HEK293 (cell line): Measurements from ENCODE around the gene TMEM187.

Experiments
- GFI1B ChIP-seq: fragments of 450-650 bp; formaldehyde crosslinking; IDR thresholded peaks from 2 replicates; pipeline ENCODE4 v1.5.1; 2016; ENCODE audit warnings: missing biosample characterization, missing genetic modification characterization
- HOXD13 ChIP-seq: sonication (generic); formaldehyde crosslinking; IDR thresholded peaks from 2 replicates; pipeline ENCODE4 v1.8.0; 2022; ENCODE audit warnings: missing genetic modification reagents, borderline replicate concordance
- KLF17 ChIP-seq: fragments of 450-650 bp; formaldehyde crosslinking; IDR thresholded peaks from 2 replicates; pipeline ENCODE4 v1.5.1; 2016; ENCODE audit warnings: missing biosample characterization, missing genetic modification characterization
- TSHZ1 ChIP-seq: fragments of 450-650 bp; formaldehyde crosslinking; IDR thresholded peaks from 2 replicates; pipeline ENCODE4 v1.5.1; 2016; ENCODE audit warnings: missing biosample characterization, missing genetic modification characterization, borderline replicate concordance
- ZBTB48 ChIP-seq: fragments of 450-650 bp; formaldehyde crosslinking; IDR thresholded peaks from 2 replicates; pipeline ENCODE4 v1.5.1; 2016; ENCODE audit warnings: missing biosample characterization, missing genetic modification characterization
- ZNF132 ChIP-seq: fragments of 450-650 bp; formaldehyde crosslinking; IDR thresholded peaks from 2 replicates; pipeline ENCODE4 v1.5.1; 2017; ENCODE audit warnings: missing biosample characterization, missing genetic modification characterization, borderline replicate concordance
- ZNF148 ChIP-seq: fragments of 450-650 bp; formaldehyde crosslinking; IDR thresholded peaks from 2 replicates; pipeline ENCODE4 v1.5.0; 2017; ENCODE audit warnings: missing biosample characterization, missing genetic modification characterization, borderline replicate concordance
- ZNF214 ChIP-seq: fragments of 450-650 bp; formaldehyde crosslinking; IDR thresholded peaks from 2 replicates; pipeline ENCODE4 v1.5.1; 2017; ENCODE audit warnings: missing biosample characterization, mild to moderate bottlenecking, missing genetic modification characterization, borderline replicate concordance
- ZNF280D ChIP-seq: fragments of 450-650 bp; formaldehyde crosslinking; IDR thresholded peaks from 2 replicates; pipeline ENCODE4 v1.5.1; 2016; ENCODE audit warnings: missing biosample characterization, missing genetic modification characterization
- ZNF335 ChIP-seq: fragments of 450-650 bp; formaldehyde crosslinking; conservative IDR thresholded peaks from 2 replicates; pipeline ENCODE4 v1.5.1; 2016; ENCODE audit warnings: missing biosample characterization, missing genetic modification characterization
- ZNF362 ChIP-seq: fragments of 450-650 bp; formaldehyde crosslinking; IDR thresholded peaks from 2 replicates; pipeline ENCODE4 v1.5.1; 2016; ENCODE audit warnings: missing biosample characterization, missing genetic modification characterization
- ZNF48 ChIP-seq: fragments of 450-650 bp; formaldehyde crosslinking; IDR thresholded peaks from 2 replicates; pipeline ENCODE4 v1.5.1; 2016; ENCODE audit warnings: missing biosample characterization, missing genetic modification characterization
- ZNF501 ChIP-seq: fragments of 450-650 bp; formaldehyde crosslinking; IDR thresholded peaks from 2 replicates; pipeline ENCODE4 v1.5.1; 2016; ENCODE audit warnings: missing biosample characterization, missing genetic modification characterization
- ZNF518A ChIP-seq: fragments of 450-650 bp; formaldehyde crosslinking; conservative IDR thresholded peaks from 2 replicates; pipeline ENCODE4 v1.5.1; 2016; ENCODE audit warnings: low read depth, missing biosample characterization, missing genetic modification characterization
- ZNF629 ChIP-seq: fragments of 450-650 bp; formaldehyde crosslinking; IDR thresholded peaks from 2 replicates; pipeline ENCODE4 v1.5.1; 2017; ENCODE audit warnings: missing biosample characterization, missing genetic modification characterization
- ZNF660 ChIP-seq: fragments of 450-650 bp; IDR thresholded peaks from 2 replicates; pipeline ENCODE4 v1.5.1; 2018; ENCODE audit warnings: missing biosample characterization, mild to moderate bottlenecking, missing genetic modification characterization
- ZNF677 ChIP-seq: fragments of 450-650 bp; IDR thresholded peaks from 2 replicates; pipeline ENCODE4 v1.5.0; 2018; ENCODE audit warnings: missing biosample characterization, mild to moderate bottlenecking, missing genetic modification characterization, moderate library complexity
- ZNF701 ChIP-seq: fragments of 450-650 bp; formaldehyde crosslinking; IDR thresholded peaks from 2 replicates; pipeline ENCODE4 v1.5.1; 2016; ENCODE audit warnings: missing biosample characterization, missing genetic modification characterization
- ZSCAN4 ChIP-seq: fragments of 450-650 bp; formaldehyde crosslinking; IDR thresholded peaks from 2 replicates; pipeline ENCODE4 v1.5.1; 2017; ENCODE audit warnings: missing biosample characterization, missing genetic modification characterization

Gene TMEM187

GRCh38 chrX:153971450-153972367 lies 845 bp upstream of the TMEM187 start, which contains the start of gene HCFC1 (continued):
- TF ChIP-seq ZNF280D (no peak), ZNF132 (no peak), GFI1B (tag by site-specific recombination) (no peak), ZNF335 (tag by site-specific recombination) (peak; percentile 76; the same call in 1 of the 2 replicates), ZNF501 (tag by site-specific recombination) (peak; percentile 71; the same call in 1 of the 2 replicates), ZNF362 (tag by site-specific recombination) (no peak), ZNF701 (tag by site-specific recombination) (peak; percentile 90), ZBTB48 (tag by site-specific recombination) (no peak), ZNF660 (tag by site-specific recombination) (no peak; the same call in none of the 2 replicates), ZNF677 (peak; percentile 28; the same call in 1 of the 2 replicates), ZNF48 (tag by site-specific recombination) (no peak), ZNF148 (tag by site-specific recombination) (0 out of 2 replicates have a peak, but pooled peaks have one; percentile 31), TSHZ1 (tag by site-specific recombination) (no peak), ZNF214 (tag by site-specific recombination) (no peak), HOXD13 (CRISPR knock-in tag) (peak; percentile 39; the same call in 1 of the 2 replicates), ZNF629 (peak; percentile 98), ZSCAN4 (tag by site-specific recombination) (no peak; the same call in 1 of the 2 replicates), KLF17 (0 out of 2 replicates have a peak, but pooled peaks have one; percentile 72), ZNF518A (no peak)
